KMS-11 (cell line): ENCODE results near the gene OR2B6.

Experiments used
- H2AFZ ChIP-seq: fragments of 200-600 bp; sonication (generic); 2 replicates; pipeline ENCODE4 v1.6.1; 2016; ENCODE audit warnings: antibody characterized with exemption, mixed run types, low read depth
- H3K27ac ChIP-seq: fragments of 200-600 bp; sonication (generic); 2 replicates; pipeline ENCODE4 v1.6.1; 2016; ENCODE audit warnings: mild to moderate bottlenecking, mixed run types
- H3K27me3 ChIP-seq: fragments of 200-600 bp; sonication (generic); 2 replicates; pipeline ENCODE4 v1.6.1; 2017; ENCODE audit warnings: mild to moderate bottlenecking, low read depth, mixed run types, moderate library complexity; ENCODE audit not compliant: insufficient read depth
- H3K36me3 ChIP-seq: fragments of 200-600 bp; sonication (generic); 2 replicates; pipeline ENCODE4 v1.6.1; 2017; ENCODE audit warnings: mild to moderate bottlenecking, mixed run types; ENCODE audit not compliant: insufficient read depth
- H3K4me1 ChIP-seq: fragments of 200-600 bp; sonication (generic); 2 replicates; pipeline ENCODE4 v1.6.1; 2016; ENCODE audit warnings: mild to moderate bottlenecking, low read depth, mixed run types; ENCODE audit not compliant: poor library complexity, severe bottlenecking
- H3K4me2 ChIP-seq: fragments of 200-600 bp; sonication (generic); 2 replicates; pipeline ENCODE4 v1.7.0; 2016; ENCODE audit warnings: mild to moderate bottlenecking, mixed run types
- H3K4me3 ChIP-seq: fragments of 200-600 bp; sonication (generic); IDR thresholded peaks from 2 replicates; pipeline ENCODE4 v1.6.1; 2017; ENCODE audit warnings: low read depth, low read length, mixed read lengths; ENCODE audit not compliant: insufficient read depth
- H3K79me2 ChIP-seq: fragments of 200-600 bp; sonication (generic); 2 replicates; pipeline ENCODE4 v1.6.1; 2016; ENCODE audit warnings: low read depth, mixed run types; ENCODE audit not compliant: insufficient read depth
- H3K9ac ChIP-seq: fragments of 200-600 bp; sonication (generic); 2 replicates; pipeline ENCODE4 v1.6.1; 2016; ENCODE audit warnings: mild to moderate bottlenecking, mixed run types
- H4K20me1 ChIP-seq: fragments of 200-600 bp; sonication (generic); 2 replicates; pipeline ENCODE4 v1.6.1; 2016; ENCODE audit warnings: mild to moderate bottlenecking, mixed run types; ENCODE audit not compliant: insufficient read depth
- CTCF ChIP-seq: fragments of 200-600 bp; sonication (generic); conservative IDR thresholded peaks from 2 replicates; pipeline ENCODE4 v1.6.1; 2017; ENCODE audit warnings: low read depth, mild to moderate bottlenecking, antibody characterized with exemption, low read length, moderate library complexity, mixed read lengths

The OR2B6 gene

GRCh38 chr6:27956941-27957340, at the start of gene OR2B6:
Gene OR2B6 (plus strand): TSS chr6:27957241. CDS start chr6:27957241, 0 bp downstream.
- no peaks in the 10 kb centered on the region for H3K4me1 ChIP-seq
- H3K79me2 ChIP-seq = no peaks in the 10 kb centered on the region
- no peaks in the 10 kb centered on the region for H4K20me1 ChIP-seq
- H3K27me3 ChIP-seq = no peaks in the 10 kb centered on the region
- TF ChIP-seq CTCF = no peak
- no peak within 1 kb of the TSS for H2AFZ ChIP-seq
- H3K27ac ChIP-seq = no peak within 1 kb of the TSS
- H3K4me2 ChIP-seq = no peak within 1 kb of the TSS
- H3K4me3 ChIP-seq = no peak within 1 kb of the TSS
- no peak within 1 kb of the TSS for H3K9ac ChIP-seq
- H3K36me3 ChIP-seq = no peaks in the 10 kb centered on the region

- Histone ChIP-seq H3K27ac (no peak overlapping the region), H3K4me1 (peaks cover 5% of the 10 kb centered on the region), H3K79me2 (no peaks in the 10 kb centered on the region), H3K4me3 (no peak overlapping the region), H3K27me3 (no peaks in the 10 kb centered on the region), H2AFZ (no peak overlapping the region), H3K9ac (no peak overlapping the region), H4K20me1 (no peaks in the 10 kb centered on the region), H3K36me3 (no peaks in the 10 kb centered on the region), H3K4me2 (no peak overlapping the region)
- no peak for TF ChIP-seq CTCF
Observed at GRCh38 chr6:27908017-27908416, 49.0 kb upstream of the OR2B6 start.

- no peak within 1 kb of the TSS for H3K9ac ChIP-seq
- H2AFZ ChIP-seq = no peak within 1 kb of the TSS
- H3K79me2 ChIP-seq = no peaks in the 10 kb centered on the region
- no peaks in the 10 kb centered on the region for H3K4me1 ChIP-seq
- H3K27ac ChIP-seq = no peak within 1 kb of the TSS
- H3K4me3 ChIP-seq = no peak within 1 kb of the TSS
- no peak for TF ChIP-seq CTCF
- no peaks in the 10 kb centered on the region for H3K36me3 ChIP-seq
- H4K20me1 ChIP-seq = no peaks in the 10 kb centered on the region
- no peaks in the 10 kb centered on the region for H3K27me3 ChIP-seq
- no peak within 1 kb of the TSS for H3K4me2 ChIP-seq
Observed at GRCh38 chr6:27911956-27912446, 45.0 kb upstream of the OR2B6 start, which contains the start of gene OR2B2. Gene OR2B2 (minus strand): TSS chr6:27912396. CDS start chr6:27912319, 77 bp downstream.

GRCh38 chr6:27922949-27923348, 34.1 kb upstream of the OR2B6 start:
- no peak for TF ChIP-seq CTCF
- no peak overlapping the region for H3K4me2 ChIP-seq

More at GRCh38 chr6:27922949-27923348, 34.1 kb upstream of the OR2B6 start:
- Histone ChIP-seq H3K9ac (no peak overlapping the region), H3K4me1 (no peaks in the 10 kb centered on the region), H3K4me3 (no peak overlapping the region), H3K36me3 (no peaks in the 10 kb centered on the region), H4K20me1 (no peaks in the 10 kb centered on the region), H3K27me3 (no peaks in the 10 kb centered on the region), H3K79me2 (no peaks in the 10 kb centered on the region), H2AFZ (no peak overlapping the region), H3K27ac (no peak overlapping the region)
